Loucy (cell line): ENCODE results near the gene COMMD7.

Experiments used
- EZH2phosphoT487 ChIP-seq: fragments of 200-600 bp; IDR thresholded peaks from 2 replicates; pipeline ENCODE4 v1.6.1; 2018; ENCODE audit warnings: antibody characterized with exemption, mild to moderate bottlenecking, moderate library complexity, borderline replicate concordance
- TF ChIP-seq, protein P1 (sequence below): fragments of 200-600 bp; sonication (generic); conservative IDR thresholded peaks from 2 replicates; pipeline ENCODE4 v1.5.1; 2014; ENCODE audit warnings: mild to moderate bottlenecking, antibody characterized with exemption, low read length

DNA sequence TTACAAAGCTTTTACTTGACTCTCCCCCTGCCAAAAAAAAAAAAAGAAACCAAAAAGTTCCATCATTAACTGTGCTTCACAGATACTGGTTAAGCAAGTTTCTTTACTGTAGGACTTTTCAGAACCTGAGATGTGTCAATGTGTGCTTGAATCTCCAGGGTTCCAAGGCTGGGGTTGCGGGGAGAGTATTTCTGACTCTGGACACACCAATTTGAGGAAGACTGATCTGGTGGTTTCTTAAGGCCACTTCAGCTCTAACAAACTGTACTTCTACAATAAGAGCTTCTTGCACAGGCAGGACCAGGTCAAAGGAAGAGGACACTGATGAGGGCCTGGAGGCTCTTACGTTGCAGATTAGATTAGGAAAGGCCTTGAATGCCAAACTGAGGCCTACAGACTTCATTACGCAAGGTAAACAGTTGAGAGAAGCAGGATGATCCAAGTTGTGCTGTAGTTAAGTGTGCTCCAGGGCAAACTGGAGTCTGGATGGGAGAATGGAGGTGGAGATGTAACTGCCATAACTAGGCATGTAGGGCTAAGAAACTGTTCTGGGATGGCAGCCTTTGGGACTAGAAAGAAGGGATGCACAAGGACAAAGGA is 24.4 kb downstream of the COMMD7 start:
- TF ChIP-seq, protein P1, sequence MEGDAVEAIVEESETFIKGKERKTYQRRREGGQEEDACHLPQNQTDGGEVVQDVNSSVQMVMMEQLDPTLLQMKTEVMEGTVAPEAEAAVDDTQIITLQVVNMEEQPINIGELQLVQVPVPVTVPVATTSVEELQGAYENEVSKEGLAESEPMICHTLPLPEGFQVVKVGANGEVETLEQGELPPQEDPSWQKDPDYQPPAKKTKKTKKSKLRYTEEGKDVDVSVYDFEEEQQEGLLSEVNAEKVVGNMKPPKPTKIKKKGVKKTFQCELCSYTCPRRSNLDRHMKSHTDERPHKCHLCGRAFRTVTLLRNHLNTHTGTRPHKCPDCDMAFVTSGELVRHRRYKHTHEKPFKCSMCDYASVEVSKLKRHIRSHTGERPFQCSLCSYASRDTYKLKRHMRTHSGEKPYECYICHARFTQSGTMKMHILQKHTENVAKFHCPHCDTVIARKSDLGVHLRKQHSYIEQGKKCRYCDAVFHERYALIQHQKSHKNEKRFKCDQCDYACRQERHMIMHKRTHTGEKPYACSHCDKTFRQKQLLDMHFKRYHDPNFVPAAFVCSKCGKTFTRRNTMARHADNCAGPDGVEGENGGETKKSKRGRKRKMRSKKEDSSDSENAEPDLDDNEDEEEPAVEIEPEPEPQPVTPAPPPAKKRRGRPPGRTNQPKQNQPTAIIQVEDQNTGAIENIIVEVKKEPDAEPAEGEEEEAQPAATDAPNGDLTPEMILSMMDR, result no peak
- TF ChIP-seq EZH2phosphoT487, result no peak
